HG03521 (cell line): Measurements from ENCODE around the gene RANBP10.
"Not testable (repeated sequence)": the region's sequence is repeated elsewhere in the genome, so short reads cannot be mapped to it uniquely, and the experiment has no call there.

Experiments
- ATAC-seq: cut with Tn5 transposase; IDR thresholded peaks from one replicate; pipeline ENCODE4 v1.9.1; 2021; ENCODE audit warnings: mild to moderate bottlenecking, moderate library complexity; ENCODE audit not compliant: unreplicated experiment

Gene RANBP10

GRCh38 chr16:67780847-67781564, 25.4 kb downstream of the RANBP10 start:
- no peak for ATAC-seq

DNA sequence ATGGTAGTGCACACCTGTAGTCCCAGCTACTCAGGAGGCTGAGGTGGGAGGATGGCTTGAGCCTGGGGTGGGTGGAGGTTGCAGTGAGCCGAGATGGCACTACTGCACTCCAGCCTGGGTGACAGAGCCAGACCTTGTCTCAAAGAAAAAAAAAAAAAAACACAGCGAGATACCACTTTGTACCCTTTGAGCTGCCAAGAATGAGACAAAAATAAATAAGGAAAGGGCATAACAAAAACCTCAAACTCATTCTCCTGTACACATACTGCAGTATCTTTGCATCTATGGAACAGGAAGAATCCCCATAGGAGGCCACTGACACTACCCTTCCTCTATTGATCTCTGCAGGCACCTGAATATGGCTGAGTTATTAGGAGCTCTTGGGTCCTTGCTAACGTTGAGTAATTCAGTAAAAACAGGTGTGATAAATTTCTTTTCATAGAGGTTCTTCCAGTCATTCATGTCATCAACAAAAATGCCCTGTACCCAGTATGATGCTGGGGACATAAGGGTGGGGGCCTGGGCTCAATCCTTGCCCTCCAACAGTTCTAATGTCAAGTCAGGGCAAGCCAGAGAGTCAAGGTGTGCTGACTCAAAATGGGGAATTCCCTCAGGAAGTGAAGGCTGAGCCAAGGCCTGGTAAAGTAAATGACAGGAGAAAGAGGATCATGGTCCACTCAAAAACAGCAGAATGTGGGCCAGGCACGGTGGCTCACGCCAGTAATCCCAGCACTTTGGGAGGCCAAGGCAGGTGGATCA, 26.9 kb downstream of the RANBP10 start:
- ATAC-seq, result no peak

- no peak for ATAC-seq
Measured at GRCh38 chr16:67775273-67775672, 31.1 kb downstream of the RANBP10 start.

DNA sequence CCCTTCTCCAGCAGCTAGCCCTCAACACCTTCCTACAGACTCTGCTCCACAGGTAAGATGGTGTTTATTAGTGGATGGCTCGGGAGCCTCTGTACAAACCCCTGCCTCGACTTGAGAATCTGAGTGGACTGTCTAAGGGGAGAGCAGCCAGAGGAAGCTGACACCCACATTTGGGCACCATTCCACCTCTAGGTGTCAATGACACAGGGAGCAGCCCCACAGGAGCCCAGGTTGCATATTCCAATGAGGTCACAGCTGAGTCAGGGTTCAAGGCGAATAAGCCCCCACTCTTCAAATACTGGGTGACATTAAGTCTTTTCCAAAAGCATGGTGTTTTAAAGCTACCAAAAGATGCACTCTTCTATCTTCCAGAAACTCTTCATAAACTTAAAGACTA, 31.9 kb downstream of the RANBP10 start:
- ATAC-seq, result no peak

DNA sequence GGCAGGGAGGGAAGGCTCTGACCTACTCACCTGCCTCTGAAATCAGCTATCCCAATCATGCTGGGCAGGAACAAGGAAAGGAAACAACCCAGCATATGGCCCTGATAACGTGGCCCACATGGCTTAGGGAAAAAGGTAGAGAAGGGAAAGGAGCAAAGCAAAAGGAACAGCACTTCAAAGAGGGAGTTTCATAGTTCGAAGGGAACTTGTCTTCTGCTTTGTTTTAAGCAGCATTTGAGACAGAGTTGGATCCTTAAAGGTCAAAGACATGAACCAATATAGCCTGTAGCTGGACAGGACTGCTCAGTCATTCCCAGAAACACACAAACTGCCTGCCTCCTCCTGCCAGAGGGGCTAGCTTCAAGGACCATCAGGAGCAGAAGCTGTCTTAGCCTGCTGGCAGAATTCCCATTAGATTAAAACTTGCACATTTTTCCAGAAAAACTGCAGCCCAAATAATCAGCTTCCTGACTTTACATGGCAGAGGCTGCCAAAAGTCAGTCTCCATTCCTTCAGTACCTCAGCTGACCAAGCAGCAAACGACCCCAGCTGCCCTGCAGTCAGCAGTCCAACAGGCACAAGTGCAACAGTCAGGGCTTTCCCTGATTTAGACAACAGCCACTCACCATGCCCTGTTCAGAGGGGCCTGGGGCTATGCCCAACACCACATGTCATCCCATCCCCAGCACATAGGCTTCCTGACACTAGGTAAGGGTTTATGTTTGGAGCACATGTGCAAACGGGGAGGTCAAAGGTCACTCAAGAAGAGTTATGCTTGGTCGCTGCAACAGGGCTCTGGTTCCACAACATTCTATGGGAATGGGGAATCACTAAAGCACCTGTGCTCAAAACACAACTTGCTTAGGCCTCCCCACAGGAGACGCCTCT, 32.5 kb downstream of the RANBP10 start:
- no peak for ATAC-seq

- no peak for ATAC-seq
Measured at GRCh38 chr16:67773099-67773498, 33.3 kb downstream of the RANBP10 start.

- ATAC-seq, result no peak
Measured at GRCh38 chr16:67770346-67770991, 35.9 kb downstream of the RANBP10 start.

DNA sequence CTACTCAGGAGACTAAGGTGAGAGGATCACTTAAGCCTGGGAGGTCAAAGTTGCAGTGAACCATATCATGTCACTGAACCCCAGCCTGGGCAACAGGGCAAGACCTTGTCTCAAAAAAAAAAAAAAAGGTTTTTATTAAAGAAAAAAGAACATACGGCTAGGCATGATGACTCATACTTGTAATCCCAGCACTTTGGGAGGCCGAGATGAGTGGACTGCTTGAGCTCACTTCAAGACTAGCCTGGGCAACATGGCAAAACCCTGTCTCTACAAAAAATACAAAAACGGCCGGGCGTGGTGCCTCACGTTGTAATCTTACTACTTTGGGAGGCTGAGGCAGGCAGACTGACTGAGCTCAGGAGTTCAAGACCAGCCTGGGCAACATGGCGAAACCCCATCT, 38.4 kb downstream of the RANBP10 start:
- no peak for ATAC-seq

- no peak for ATAC-seq
Measured at GRCh38 chr16:67766291-67766690, 40.1 kb downstream of the RANBP10 start.

DNA sequence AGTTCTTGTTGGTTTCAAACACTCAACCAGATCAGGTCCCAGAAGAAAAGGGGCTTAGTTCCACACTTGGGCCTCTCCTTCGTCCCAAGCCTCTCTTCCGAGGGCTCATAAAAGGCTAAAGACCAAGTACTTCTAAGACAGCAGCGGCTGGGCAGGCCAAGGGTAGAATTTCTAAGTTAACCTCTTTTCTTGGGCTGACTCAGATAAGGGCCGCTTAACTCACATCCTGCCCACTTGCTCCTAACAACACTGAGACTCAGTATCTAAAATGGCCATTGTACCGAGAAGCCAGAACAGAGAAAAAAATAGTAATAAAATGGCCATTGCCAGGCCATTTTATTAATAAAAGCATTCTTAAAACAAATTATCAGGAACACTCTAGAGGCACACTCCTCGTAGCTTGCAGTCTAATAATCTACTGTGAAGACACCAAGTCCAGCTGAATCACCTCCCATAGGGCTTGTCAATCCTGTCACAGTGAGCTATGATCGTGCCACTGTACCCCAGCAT, 42.1 kb downstream of the RANBP10 start:
- no peak for ATAC-seq

DNA sequence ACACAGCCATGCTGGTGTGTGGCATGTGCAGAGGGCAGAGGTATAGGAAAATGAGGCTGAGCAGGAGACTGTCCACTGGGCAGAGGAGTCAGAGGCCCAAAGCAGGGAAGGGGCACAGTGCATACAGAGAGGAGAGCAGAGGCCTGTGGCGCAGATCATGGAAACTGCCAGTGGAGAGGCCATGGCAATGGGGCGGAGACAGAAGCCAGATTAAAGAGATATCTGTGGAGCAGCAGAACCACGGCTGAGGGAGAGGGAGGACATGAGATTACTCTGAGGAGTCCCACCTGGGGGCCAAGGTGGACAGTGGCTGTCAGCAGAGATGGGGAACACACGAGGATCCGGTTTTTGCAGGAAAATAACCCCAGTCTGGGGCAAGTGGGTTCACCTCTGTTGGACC, 43.3 kb downstream of the RANBP10 start:
- no peak for ATAC-seq

- ATAC-seq, result no peak
Measured at GRCh38 chr16:67762385-67762784, 44.0 kb downstream of the RANBP10 start.

GRCh38 chr16:67761924-67762323, 44.4 kb downstream of the RANBP10 start:
- ATAC-seq, result no peak

GRCh38 chr16:67760956-67761230, 45.5 kb downstream of the RANBP10 start:
- no peak for ATAC-seq

GRCh38 chr16:67760206-67760955, 46.0 kb downstream of the RANBP10 start:
- no peak for ATAC-seq

- ATAC-seq, result no peak
Measured at GRCh38 chr16:67758966-67759365, 47.4 kb downstream of the RANBP10 start.

DNA sequence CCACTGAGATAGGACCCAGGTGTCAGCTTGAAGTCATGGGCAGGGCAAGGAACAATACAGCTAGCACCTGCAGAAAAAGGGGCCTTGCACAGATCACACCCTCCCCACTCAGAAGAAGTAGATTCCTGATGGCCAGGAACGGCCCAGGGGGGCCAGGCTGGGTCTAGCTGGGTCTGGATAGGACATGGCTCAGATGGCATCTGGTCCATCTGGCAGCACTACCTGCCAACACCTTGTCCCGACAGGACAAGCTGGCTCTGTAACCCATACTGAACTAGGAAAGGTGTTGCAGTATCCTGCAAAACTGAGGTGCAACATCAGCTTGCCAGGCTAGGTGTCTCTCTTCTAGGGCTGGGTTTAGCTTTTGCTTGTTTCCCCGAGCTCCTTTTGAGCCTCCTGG, 48.4 kb downstream of the RANBP10 start:
- ATAC-seq, result no peak

GRCh38 chr16:67752641-67753040, 53.7 kb downstream of the RANBP10 start:
- ATAC-seq, result no peak

GRCh38 chr16:67751331-67751730, 55.0 kb downstream of the RANBP10 start:
- ATAC-seq, result not testable (repeated sequence)

DNA sequence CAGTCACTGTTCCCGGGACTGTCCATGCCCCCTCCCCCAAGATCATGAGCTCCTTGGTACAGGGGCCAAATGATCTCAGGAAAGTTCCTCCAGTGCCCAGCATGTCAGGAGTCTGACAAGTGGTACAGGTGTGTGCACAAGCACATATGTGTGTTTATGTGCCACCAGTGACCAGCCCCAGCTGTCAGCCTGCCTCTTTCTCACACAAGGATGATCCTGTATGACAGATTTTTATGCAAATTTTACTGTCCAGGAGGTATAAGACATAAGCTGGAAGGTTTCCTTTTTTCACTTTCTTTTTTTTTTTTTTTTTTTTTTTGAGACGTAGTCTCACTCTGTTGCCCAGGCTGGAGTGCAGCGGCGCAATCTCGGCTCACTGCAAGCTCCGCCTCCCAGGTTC, 55.9 kb downstream of the RANBP10 start:
- no peak for ATAC-seq
